Measurements from ENCODE around the gene TPX2. TPM values are rescaled to one million over a fixed set of nuclear protein-coding genes. Genes with fewer than 3 reads are reported as not detected.

The TPX2 gene
- total and polyA plus RNA-seq, 10 of the 15 experiments (the other 5 are each of a cell fraction or from before 2014, with no cell fraction given) = 29.7 to 144 (median 89.0) TPM

DNA sequence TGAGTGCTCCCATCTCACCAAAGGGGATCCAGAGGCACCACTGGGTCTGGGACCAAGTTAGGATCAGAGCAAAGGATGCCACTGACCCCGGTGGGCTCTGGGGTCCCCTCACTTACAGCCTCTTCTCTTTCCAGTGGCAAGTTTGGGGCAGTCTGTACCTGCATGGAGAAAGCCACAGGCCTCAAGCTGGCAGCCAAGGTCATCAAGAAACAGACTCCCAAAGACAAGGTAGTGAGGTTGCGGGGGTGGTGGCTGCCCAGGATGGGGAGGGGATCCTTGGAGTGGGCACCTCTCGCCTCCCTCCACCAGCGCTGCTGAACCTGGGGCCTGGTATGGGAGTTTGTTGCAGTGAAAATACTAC lies 85.0 kb downstream of the TPX2 start:
- ChIA-PET POLR2A (interaction anchor here (1.0 kb wide), 1 partner anchor 10 kb away, joined by 3 read pairs; no protein-coding TSS in a partner anchor), CTCF (interaction anchor here (0.6 to 8.8 kb wide), 14 partner anchors 9 to 830 kb away, joined by 3 to 109 read pairs (median 9); partner anchors contain the start of genes FOXS1 and PDRG1), RAD21 (ENCODE audit: unreplicated experiment) (interaction anchor here (0.6 to 4.1 kb wide), 5 partner anchors 22 to 189 kb away, joined by 3 to 25 read pairs (median 3); partner anchors contain the start of gene PDRG1), SMC1A (ENCODE audit: uncharacterized antibody, unreplicated experiment) (interaction anchor here (1.1 to 2.6 kb wide), 4 partner anchors 13 to 128 kb away, joined by 3 to 17 read pairs (median 4); partner anchors contain the start of gene PDRG1)
- TF ChIP-seq JUND (IDR thresholded peaks at IDR 0.05; ENCODE audit: low read depth, low read length) (no peak), MTA2 (IDR thresholded peaks at IDR 0.05; ENCODE audit: low read depth) (no peak), RBBP5 (conservative IDR thresholded peaks at IDR 0.05) (no peak), YBX1 (IDR thresholded peaks at IDR 0.05) (no peak), CEBPB (IDR thresholded peaks at IDR 0.05; ENCODE audit: borderline replicate concordance in 1 of 2, low read depth in 2 of 2, low read length in 2 of 2) (no peak), ETV6 (conservative IDR thresholded peaks at IDR 0.05 in 1 of 2, IDR thresholded peaks at IDR 0.05 in 1 of 2; ENCODE audit: borderline replicate concordance in 1 of 2, low read depth in 1 of 2) (no peak), POLR2AphosphoS5 (IDR thresholded peaks at IDR 0.05; ENCODE audit: low read length) (no peak), CHD4 (IDR thresholded peaks at IDR 0.05) (no peak), CBFB (IDR thresholded peaks at IDR 0.05; ENCODE audit: low read depth) (no peak), MTA3 (IDR thresholded peaks at IDR 0.05; ENCODE audit: borderline replicate concordance, low read length) (no peak), HCFC1 (IDR thresholded peaks at IDR 0.05; ENCODE audit: low read length) (no peak), EP300 (IDR thresholded peaks at IDR 0.05; ENCODE audit: borderline replicate concordance in 1 of 2, control insufficient read depth in 1 of 2, low read depth in 2 of 2, low read length in 2 of 2) (no peak), LARP7 (IDR thresholded peaks at IDR 0.05) (no peak), CHD1 (IDR thresholded peaks at IDR 0.05; ENCODE audit: low read depth, low read length) (no peak)
- TF ChIP-seq, protein P1, sequence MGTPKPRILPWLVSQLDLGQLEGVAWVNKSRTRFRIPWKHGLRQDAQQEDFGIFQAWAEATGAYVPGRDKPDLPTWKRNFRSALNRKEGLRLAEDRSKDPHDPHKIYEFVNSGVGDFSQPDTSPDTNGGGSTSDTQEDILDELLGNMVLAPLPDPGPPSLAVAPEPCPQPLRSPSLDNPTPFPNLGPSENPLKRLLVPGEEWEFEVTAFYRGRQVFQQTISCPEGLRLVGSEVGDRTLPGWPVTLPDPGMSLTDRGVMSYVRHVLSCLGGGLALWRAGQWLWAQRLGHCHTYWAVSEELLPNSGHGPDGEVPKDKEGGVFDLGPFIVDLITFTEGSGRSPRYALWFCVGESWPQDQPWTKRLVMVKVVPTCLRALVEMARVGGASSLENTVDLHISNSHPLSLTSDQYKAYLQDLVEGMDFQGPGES (IDR thresholded peaks at IDR 0.05) = no peak
- TF ChIP-seq, protein P2, sequence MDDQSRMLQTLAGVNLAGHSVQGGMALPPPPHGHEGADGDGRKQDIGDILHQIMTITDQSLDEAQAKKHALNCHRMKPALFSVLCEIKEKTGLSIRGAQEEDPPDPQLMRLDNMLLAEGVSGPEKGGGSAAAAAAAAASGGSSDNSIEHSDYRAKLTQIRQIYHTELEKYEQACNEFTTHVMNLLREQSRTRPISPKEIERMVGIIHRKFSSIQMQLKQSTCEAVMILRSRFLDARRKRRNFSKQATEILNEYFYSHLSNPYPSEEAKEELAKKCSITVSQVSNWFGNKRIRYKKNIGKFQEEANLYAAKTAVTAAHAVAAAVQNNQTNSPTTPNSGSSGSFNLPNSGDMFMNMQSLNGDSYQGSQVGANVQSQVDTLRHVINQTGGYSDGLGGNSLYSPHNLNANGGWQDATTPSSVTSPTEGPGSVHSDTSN (IDR thresholded peaks at IDR 0.05; ENCODE audit: insufficient replicate concordance, low read depth, low read length) = no peak
- TF ChIP-seq, protein P3, sequence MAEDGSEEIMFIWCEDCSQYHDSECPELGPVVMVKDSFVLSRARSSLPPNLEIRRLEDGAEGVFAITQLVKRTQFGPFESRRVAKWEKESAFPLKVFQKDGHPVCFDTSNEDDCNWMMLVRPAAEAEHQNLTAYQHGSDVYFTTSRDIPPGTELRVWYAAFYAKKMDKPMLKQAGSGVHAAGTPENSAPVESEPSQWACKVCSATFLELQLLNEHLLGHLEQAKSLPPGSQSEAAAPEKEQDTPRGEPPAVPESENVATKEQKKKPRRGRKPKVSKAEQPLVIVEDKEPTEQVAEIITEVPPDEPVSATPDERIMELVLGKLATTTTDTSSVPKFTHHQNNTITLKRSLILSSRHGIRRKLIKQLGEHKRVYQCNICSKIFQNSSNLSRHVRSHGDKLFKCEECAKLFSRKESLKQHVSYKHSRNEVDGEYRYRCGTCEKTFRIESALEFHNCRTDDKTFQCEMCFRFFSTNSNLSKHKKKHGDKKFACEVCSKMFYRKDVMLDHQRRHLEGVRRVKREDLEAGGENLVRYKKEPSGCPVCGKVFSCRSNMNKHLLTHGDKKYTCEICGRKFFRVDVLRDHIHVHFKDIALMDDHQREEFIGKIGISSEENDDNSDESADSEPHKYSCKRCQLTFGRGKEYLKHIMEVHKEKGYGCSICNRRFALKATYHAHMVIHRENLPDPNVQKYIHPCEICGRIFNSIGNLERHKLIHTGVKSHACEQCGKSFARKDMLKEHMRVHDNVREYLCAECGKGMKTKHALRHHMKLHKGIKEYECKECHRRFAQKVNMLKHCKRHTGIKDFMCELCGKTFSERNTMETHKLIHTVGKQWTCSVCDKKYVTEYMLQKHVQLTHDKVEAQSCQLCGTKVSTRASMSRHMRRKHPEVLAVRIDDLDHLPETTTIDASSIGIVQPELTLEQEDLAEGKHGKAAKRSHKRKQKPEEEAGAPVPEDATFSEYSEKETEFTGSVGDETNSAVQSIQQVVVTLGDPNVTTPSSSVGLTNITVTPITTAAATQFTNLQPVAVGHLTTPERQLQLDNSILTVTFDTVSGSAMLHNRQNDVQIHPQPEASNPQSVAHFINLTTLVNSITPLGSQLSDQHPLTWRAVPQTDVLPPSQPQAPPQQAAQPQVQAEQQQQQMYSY (CRISPR knock-in tag; IDR thresholded peaks at IDR 0.05) = no peak
- no peaks in the 10 kb centered on the region for H3K36me3 ChIP-seq (ENCODE audit: control insufficient read depth in 2 of 2, insufficient read depth in 2 of 2, low read length in 1 of 2)
- no peak overlapping the region for H3K4me3 ChIP-seq
- no peak overlapping the region for H2AFZ ChIP-seq (ENCODE audit: control insufficient read depth, low read depth, low read length)
- intact Hi-C loops (cut with micrococcal nuclease; ENCODE audit: unreplicated experiment) (no loop called here), in situ Hi-C loops (cut with MboI) (loop anchor here (10.0 kb wide), 1 partner anchor 831 kb away; no protein-coding TSS in a partner anchor)
- no peak overlapping the region for H3K27ac ChIP-seq (ENCODE audit: control insufficient read depth, insufficient read depth)
- H4K20me1 ChIP-seq (ENCODE audit: control insufficient read depth, insufficient read depth) = no peaks in the 10 kb centered on the region
- no peak overlapping the region for H3K4me2 ChIP-seq (ENCODE audit: control insufficient read depth, insufficient read depth)
- no peaks in the 10 kb centered on the region for H3K79me2 ChIP-seq (ENCODE audit: control insufficient read depth, insufficient read depth, low read length)
- no peak for FAIRE-seq
- 48% methylated on average over 4 of the region's 4 CpGs for WGBS (ENCODE audit: insufficient coverage, insufficient replicate concordance, low lambda C conversion rate, missing lambda C conversion rate)
- no peak for ATAC-seq
- H3K9ac ChIP-seq (ENCODE audit: control insufficient read depth, insufficient read depth, low read length) = no peak overlapping the region
- DNase-seq (ENCODE audit: low read depth, low spot score) = no peak
- no peaks in the 10 kb centered on the region for H3K4me1 ChIP-seq (ENCODE audit: control insufficient read depth, insufficient read depth, low read length)
- no peaks in the 10 kb centered on the region for H3K27me3 ChIP-seq (replicated peaks in 1 of 2; ENCODE audit: control insufficient read depth in 2 of 2, insufficient read depth in 2 of 2, low read length in 1 of 2)
- no TSS peak for BruUV-seq (replicated peaks)
- no peaks in the 10 kb centered on the region for H3K9me3 ChIP-seq (replicated peaks; ENCODE audit: control insufficient read depth, insufficient read depth, low read length)
